Left ventricle myocardium inferior (tissue), 1 donor: ENCODE results near the gene CH25H. TPM values are rescaled to one million over a fixed set of nuclear protein-coding genes. Genes with fewer than 3 reads are reported as not detected.
"Not testable (repeated sequence)": the region's sequence is repeated elsewhere in the genome, so short reads cannot be mapped to it uniquely, and the experiment has no call there.

Experiments used
- DNase-seq: peaks from one replicate; pipeline ENCODE4 v3.0.0-alpha.2; 2020
- H3K27ac ChIP-seq: fragments of 200-600 bp; replicated peaks from 2 replicates; pipeline ENCODE4 v1.8.0; 2021
- H3K27me3 ChIP-seq: fragments of 200-600 bp; 2 replicates; pipeline ENCODE4 v1.8.0; 2021; ENCODE audit warnings: low read depth
- H3K36me3 ChIP-seq: fragments of 200-600 bp; 2 replicates; pipeline ENCODE4 v1.8.0; 2021
- H3K4me1 ChIP-seq: fragments of 200-600 bp; 2 replicates; pipeline ENCODE4 v1.8.0; 2021
- H3K4me3 ChIP-seq: fragments of 200-600 bp; 2 replicates; pipeline ENCODE4 v1.8.0; 2021; ENCODE audit warnings: mild to moderate bottlenecking, moderate library complexity
- H3K9me3 ChIP-seq: fragments of 200-600 bp; replicated peaks from 2 replicates; pipeline ENCODE4 v1.8.0; 2021
- intact Hi-C: fragments of 100-400 bp; cut with micrococcal nuclease; formaldehyde crosslinking; loops from one replicate; pipeline ENCODE4 v1.11.0; 2022
- total RNA-seq: library from RNA; stranded (reverse); fragmentation: NEBNext Ultra II Directional; extraction: Animal tissue kit (Norgen Biotek cat#: 25700); gene quantifications from one replicate; pipeline ENCODE4 v1.2.1, GENCODE V29; 2021
- TF ChIP-seq, protein P1 (sequence below): fragments of 200-600 bp; IDR thresholded peaks from 2 replicates; pipeline ENCODE4 v1.8.0; 2021; ENCODE audit warnings: antibody characterized with exemption, mild to moderate bottlenecking, borderline replicate concordance
- donor health status: DM: no; HTN: yes; CAD: no; lungs with severe emphysema.

Gene CH25H
- total RNA-seq, 1 donor from 2014 or later, result 0.30 TPM

DNA sequence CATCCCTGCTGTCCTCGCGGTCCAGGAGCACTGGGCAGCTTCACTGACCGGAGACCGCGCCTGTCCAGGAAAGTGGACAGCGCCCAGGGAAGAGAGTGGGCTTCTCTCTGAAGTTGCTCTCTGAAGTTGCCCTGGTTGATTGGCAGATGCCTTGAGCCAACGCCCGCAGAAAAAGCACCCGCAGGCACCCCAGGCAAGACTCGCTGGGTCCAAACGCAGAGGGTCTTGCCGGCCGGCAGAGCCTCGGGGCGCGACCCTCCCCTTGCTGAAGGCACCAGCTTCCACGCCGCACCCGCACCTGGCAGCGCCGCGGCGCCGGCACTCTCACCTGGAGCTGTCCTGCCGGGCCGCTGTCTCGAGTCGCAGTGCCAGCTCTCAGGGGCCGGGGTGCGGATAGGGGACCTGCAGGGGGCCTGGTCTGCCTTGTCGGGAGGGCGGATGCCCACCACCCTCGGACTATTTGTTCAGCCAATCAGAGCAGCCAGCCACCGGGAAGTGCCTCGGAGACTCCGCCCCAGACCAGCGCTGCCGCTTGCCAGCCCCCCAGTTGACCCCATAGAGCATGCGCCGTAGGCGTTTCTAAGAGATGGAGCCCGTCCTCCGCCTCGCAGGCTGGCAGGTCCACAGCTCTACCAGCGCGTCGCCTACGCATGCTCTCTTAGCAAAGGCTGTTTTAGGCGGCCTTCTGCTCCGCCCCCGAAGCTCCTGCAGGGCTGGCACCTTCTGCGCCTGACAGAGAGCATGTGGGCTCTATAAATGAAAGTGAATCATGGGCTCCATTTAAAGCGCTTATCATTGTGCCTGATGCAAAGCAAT is 44.5 kb upstream of the CH25H start, which contains the start of gene LIPA:
Gene LIPA, minus strand, starts transcription at position 367 of the 816 bp plus-strand sequence. CDS start 4,127 bp downstream, outside the sequence.
- peaks cover 15% of the 10 kb centered on the region for H3K4me1 ChIP-seq
- H3K36me3 ChIP-seq, result no peaks in the 10 kb centered on the region
- H3K4me3 ChIP-seq, result peak within 1 kb of the TSS; percentile 95
- H3K9me3 ChIP-seq, result no peaks in the 10 kb centered on the region
- no peaks in the 10 kb centered on the region for H3K27me3 ChIP-seq
- TF ChIP-seq, protein P1, sequence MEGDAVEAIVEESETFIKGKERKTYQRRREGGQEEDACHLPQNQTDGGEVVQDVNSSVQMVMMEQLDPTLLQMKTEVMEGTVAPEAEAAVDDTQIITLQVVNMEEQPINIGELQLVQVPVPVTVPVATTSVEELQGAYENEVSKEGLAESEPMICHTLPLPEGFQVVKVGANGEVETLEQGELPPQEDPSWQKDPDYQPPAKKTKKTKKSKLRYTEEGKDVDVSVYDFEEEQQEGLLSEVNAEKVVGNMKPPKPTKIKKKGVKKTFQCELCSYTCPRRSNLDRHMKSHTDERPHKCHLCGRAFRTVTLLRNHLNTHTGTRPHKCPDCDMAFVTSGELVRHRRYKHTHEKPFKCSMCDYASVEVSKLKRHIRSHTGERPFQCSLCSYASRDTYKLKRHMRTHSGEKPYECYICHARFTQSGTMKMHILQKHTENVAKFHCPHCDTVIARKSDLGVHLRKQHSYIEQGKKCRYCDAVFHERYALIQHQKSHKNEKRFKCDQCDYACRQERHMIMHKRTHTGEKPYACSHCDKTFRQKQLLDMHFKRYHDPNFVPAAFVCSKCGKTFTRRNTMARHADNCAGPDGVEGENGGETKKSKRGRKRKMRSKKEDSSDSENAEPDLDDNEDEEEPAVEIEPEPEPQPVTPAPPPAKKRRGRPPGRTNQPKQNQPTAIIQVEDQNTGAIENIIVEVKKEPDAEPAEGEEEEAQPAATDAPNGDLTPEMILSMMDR, result no peak
- H3K27ac ChIP-seq, result peak within 1 kb of the TSS; percentile 85
- DNase-seq, result peak; percentile 95
- intact Hi-C loops, result no loop called here

DNA sequence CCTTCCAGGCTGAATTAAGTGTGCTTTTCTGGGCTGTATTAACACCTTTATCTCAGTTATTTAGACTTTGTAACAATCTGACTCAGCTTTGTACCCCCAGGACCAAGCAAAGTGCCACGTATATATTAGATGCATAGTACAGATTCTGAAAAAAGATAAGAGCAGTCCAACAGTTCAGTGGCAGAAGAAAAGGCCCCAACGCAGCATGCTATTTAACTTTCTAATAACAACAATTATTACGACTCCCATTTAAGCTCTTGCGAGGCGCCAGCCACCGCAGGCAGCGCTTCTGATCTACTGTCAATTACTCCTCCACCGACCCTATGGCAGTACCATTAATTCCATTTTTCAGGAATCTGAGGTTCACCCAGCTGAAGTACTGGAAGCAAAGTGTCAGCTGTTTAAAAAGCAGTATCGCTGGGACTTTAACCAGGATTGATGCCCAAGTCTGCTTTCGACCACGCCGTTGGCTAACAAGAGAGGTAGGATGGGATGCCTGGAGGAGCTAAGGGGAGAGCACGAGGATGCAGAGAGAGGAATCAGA is 43.8 kb upstream of the CH25H start:
- TF ChIP-seq, protein P1, result no peak
- Histone ChIP-seq H3K9me3 (no peaks in the 10 kb centered on the region), H3K4me1 (peaks cover 15% of the 10 kb centered on the region), H3K36me3 (no peaks in the 10 kb centered on the region), H3K27ac (peak overlapping the region; percentile 85), H3K27me3 (no peaks in the 10 kb centered on the region), H3K4me3 (peak overlapping the region; percentile 95)
- intact Hi-C loops, result no loop called here
- no peak for DNase-seq

DNA sequence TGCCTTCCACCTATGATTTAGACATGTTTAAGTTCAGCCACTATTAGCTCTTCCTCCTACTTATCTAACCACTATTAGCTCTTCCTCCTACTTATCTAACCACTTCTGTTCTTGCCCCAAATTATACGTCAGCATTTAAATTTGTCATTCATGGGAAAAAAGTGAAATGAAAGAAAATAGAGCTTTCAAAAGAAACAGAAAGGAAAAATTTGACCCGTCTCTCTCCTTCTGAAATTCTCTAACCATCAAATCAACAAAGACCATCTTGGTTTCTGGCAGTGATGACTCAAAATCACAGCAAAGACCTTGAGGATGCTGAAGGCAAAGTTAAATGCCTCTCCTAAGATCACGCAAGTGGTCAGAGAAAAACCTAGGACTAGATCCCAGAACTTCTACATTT is 41.9 kb upstream of the CH25H start:
- intact Hi-C loops, result no loop called here
- H3K27ac ChIP-seq, result no peak overlapping the region
- peaks cover 15% of the 10 kb centered on the region for H3K4me1 ChIP-seq
- no peaks in the 10 kb centered on the region for H3K36me3 ChIP-seq
- TF ChIP-seq, protein P1, result no peak
- no peaks in the 10 kb centered on the region for H3K27me3 ChIP-seq
- no peak for DNase-seq
- no peak overlapping the region for H3K4me3 ChIP-seq
- H3K9me3 ChIP-seq, result no peaks in the 10 kb centered on the region

DNA sequence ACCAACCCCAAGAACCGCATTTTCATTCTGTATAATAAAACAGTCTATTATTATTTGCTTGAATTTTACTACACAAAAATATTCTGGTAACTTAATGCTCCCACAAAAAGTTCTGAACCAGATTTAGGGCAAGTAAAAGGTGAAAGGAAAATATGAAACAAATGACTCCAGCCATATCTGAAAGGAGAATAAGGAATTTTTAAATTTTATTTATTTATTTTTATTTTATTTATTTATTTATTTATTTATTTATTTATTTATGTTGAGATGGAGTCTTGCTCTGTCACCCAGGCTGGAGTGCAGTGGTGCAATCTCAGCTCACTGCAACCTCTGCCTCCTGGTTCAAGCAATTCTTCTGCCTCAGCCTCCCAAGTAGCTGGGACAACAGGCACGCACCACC is 40.5 kb upstream of the CH25H start:
- H3K27me3 ChIP-seq, result not testable (repeated sequence)

DNA sequence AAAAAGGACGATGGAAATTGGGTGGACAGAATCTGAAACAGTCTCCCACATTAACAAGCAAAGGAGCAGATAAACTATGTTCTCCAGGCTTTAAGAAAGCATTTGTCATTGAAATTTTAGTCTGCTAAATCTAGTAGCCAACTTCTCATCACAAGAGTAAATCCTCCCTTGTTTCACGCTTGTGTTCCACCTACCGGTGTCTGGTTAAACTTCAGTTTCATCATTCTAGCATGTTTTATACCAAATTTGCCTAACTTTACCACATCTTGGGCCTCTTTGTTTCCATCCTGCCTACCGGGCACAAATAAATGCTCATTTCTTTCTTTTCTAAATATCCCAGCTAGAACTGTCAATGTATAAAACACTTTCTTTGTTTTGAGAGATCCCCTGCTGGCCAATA is 38.7 kb upstream of the CH25H start:
- intact Hi-C loops, result no loop called here
- Histone ChIP-seq H3K27me3 (no peaks in the 10 kb centered on the region), H3K4me3 (no peak overlapping the region), H3K9me3 (no peaks in the 10 kb centered on the region), H3K36me3 (no peaks in the 10 kb centered on the region), H3K27ac (no peak overlapping the region), H3K4me1 (peaks cover 31% of the 10 kb centered on the region)
- DNase-seq, result no peak
- TF ChIP-seq, protein P1, result no peak

More for the DNA sequence above, 40.5 kb upstream of the CH25H start:
- H3K4me1 ChIP-seq, result peaks cover 22% of the 10 kb centered on the region
- DNase-seq, H3K36me3 ChIP-seq, H3K27ac ChIP-seq, intact Hi-C loops, H3K9me3 ChIP-seq, H3K4me3 ChIP-seq: not testable (repeated sequence)
